Activated gamma-delta T cell treated with Interleukin-2 at 50 U/mL for 16 hours (primary cell): ENCODE data around the gene DAPK1.

Experiments used
- DNase-seq: peaks from one replicate; pipeline ENCODE4 v3.0.0-alpha.2; 2020

The DAPK1 gene

DNA sequence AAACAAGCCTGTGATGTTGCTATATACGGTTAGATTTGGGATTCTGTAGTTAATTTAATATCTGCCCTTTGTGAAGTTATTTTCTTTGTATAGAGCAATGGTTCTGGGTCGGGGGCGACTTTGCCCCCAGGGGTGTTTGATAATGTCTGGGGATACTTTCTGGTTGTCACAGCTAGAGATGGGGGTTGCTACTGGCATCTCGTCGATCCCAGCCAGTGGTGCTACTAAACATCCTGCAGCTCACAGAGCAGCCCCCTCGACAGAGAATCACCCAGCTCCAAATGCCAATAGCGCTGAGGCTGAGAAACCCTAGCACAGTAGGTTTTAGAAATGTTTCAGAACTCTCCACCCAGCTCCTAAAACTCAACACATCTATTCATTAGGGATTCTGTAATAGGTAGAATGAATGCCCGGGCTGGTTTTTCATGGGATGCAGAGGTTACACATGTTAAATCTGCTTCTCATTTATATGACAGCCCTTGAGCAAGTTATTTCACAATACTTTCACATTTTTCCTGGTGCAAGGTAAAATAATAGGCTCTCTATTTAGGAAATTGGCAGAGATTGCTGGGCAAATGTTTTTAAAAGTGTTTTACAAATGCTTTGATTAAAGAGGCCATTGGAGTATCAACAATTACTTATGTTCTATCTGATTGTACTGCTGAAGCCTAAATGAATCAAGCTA, 153.1 kb downstream of the DAPK1 start:
- no peak for DNase-seq

DNA sequence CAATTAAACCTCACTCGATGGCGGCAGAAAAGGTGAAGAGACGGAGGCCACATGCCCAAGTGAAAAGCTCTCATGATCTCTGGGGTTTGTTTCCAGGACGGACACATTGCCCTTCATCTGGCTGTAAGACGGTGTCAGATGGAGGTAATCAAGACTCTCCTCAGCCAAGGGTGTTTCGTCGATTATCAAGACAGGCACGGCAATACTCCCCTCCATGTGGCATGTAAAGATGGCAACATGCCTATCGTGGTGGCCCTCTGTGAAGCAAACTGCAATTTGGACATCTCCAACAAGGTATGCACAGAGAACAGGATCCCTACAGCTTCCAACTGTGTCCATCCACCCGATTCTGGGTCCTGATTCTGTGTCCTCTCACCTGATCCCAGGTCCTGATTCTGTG, 153.8 kb downstream of the DAPK1 start:
- DNase-seq = no peak

DNA sequence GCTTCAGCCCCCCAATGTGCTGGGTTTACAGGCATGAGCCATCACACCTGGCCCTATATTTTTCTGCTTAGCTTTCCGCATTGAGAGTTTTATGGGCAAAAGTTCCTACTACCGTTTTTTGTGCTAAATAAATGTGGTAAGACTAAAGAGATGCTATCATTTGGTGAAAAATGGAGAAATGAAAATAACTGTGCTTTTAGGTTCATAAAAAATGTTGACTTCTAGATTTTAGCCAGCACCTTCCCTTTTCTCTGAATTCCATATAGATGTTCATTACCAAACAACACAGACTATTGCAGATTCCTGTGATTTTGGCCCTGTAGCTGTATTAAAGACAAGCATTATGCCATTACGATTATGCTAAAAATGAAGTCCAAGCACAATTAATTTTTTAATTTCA, 156.3 kb downstream of the DAPK1 start:
- DNase-seq = no peak

DNA sequence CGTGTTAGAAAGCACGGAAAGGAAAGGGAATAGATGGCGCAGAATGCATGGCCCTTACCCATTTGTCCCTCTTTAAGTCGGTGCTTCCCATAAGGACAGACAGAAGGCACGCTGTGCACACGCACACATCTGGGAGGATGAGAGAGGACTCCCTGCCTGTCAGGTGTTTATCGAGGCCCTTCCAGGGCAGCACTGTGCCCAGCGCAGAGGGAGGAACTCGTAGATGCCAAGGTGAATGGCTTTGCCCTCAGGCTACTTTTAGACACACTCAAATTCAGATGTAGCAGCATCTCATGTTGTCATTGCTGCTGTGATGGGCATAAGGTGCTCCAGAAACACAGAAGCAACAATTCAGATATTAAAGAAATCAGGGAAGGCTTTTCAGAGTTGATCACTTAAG, 158.1 kb downstream of the DAPK1 start:
- DNase-seq = no peak

DNA sequence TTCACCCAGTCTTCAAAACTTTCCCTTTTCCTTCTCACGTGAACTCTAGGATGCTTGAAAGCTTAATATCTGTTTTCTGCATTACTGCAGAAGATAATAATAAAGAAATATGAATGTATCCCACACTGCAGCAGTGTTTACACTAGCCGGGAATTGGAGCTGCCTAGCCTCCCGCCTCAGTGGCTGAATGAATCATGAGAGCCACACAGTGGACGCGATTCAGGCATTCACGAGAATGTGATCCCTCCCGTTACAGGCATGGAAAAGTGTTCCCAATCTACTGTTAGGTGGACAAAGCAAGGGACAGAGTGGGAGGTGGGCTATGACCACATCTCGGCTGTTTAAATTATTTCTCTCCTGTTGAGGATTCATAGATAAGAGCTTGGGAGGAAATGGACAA, 158.8 kb downstream of the DAPK1 start:
- DNase-seq = no peak

DNA sequence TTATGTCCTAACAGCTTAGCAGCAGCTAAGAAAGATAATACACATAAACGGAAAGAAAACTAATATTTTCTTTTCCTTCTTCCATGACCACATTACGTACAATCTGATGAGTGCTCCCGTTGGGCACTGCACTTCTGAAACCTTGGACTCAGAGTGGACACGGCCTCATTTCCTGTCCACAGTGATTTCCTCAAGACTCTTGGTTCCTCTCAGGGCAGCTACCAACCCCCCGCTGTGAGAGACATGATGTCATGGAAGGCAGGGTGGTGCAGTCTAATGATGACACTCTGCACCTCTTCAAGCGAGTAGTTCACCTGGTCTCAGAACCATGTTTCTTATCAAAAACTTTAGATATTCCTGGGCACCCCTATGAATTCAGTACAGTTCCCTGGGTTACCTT, 159.5 kb downstream of the DAPK1 start:
- no peak for DNase-seq

DNA sequence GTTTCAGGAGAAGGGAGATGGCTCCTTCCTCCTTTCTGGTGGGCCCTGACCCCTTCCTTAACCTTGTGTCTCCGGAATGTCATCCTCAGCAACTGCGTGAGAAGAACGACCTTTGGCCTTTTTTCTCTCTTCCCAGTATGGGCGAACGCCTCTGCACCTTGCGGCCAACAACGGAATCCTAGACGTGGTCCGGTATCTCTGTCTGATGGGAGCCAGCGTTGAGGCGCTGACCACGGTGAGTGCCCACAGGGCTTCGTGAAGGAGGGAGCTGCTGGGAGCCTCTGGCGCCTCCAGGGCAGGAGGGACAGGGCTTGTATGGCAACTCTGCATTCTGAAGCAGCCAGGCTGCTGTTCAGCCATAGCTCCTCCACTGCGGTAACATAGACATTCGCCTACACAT, 160.2 kb downstream of the DAPK1 start:
- no peak for DNase-seq

DNA sequence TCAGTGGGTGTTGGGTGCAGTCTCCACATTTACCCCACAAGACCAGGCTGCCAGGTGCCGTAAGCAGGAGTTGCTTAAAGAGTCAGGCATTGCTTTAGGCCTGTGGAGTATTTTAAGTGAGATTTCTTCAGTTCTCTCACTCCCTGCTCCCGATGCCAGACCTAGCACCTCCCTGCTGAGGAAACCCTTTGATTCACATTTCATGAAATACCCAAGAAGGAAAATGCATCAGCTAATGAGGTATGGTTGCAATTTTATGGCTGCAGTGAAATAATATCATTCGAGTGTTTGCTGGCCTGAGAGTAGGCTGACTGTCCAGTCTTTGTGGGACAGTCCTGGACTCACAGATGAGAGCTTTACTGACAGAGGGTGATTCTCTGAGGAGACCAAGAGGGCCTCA, 160.8 kb downstream of the DAPK1 start:
- no peak for DNase-seq

DNA sequence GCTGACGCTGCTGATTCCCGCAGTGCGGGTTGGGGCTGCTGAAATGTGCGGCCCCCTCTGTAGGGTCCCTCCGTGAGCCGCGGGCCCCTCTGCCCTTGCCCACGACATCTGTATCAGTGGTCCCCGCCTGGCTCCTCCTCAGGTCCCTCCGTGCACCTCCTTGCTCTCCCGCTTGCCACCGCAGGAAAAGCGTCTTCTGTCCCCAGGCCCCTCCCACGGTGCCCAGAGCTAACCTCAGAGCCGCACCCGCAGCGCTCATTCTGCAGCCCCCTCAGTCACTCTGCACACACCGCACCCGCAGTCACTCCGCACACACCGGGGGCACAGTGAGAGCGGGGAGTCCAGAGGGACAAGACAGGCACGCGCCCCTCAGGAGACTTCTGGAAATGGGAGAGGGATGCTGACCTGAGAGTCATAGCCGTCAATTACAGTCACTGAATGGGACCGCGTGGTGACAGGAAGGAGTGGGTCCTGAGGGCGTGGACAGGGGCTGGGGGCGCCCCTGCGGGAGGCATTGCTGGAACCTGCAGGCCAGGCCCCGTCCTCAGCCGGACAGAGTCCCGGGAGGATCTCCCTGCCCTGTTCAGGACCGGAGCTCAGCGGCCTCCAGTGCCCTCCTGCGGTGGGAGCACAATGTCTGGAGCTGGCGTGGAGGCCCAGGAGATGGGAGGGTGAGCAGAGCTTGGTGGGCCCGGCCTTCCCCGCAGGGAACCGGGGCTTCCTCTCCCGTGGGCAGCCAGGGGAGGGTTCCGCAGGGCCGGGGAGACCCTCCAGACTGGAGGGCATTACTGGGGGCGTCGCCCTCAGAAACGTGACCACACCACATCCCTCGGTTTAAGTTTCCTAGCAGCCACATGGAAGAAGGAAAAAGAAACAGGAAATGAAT, 162.1 kb downstream of the DAPK1 start:
- DNase-seq = no peak

DNA sequence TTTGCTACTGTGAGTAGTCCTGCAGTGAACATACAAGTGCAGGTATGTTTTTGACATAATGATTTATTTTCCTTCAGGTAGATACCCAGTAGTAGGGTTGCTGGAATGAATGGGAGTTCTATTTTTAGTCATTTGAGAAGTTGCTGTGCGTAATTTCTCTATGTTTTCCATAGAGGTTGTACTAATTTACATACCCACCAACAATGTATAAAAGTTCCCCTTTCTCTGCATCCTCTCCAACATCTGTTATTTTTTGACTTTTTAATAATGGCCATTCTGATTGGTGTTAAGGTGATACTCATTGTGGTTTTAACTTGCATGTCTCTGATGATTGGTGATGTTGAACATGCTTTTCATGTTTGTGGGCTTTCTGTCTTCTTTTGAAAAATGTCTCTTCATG, 163.6 kb downstream of the DAPK1 start:
- no peak for DNase-seq

DNA sequence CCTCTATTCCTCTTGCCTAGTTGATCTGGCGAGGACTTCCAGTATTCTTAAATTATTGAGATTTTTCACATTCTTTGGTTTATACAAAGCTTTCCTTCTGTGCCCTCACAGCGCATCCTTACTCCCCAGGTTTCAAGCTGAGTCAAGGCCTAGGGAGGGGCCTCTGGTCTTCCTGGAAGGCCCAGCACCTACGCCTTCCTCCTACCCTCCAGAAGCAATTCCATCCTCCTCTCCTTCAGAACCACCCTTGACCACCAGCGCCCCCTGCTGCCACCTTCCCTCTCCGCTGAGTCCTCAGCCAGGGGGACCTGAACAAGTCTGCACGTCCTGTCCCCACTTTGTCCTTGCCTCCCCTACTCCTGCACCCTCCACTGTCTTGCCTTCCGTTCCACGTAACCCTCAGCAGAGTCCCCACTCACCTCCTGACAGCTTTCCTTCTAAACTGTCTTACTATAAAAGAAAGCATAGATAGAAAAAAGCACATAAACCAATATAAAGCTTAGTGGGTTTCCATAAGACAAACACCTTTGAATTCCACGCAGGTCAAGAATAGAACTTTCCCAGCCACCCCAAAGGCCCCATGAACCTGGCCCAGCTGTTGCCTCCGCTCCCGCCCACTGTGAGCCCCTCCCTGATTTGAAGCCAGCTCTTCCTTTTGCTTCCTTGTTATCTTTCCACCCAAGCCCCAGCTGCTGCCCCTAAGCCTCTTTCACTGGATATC, 165.3 kb downstream of the DAPK1 start:
- DNase-seq = no peak

DNA sequence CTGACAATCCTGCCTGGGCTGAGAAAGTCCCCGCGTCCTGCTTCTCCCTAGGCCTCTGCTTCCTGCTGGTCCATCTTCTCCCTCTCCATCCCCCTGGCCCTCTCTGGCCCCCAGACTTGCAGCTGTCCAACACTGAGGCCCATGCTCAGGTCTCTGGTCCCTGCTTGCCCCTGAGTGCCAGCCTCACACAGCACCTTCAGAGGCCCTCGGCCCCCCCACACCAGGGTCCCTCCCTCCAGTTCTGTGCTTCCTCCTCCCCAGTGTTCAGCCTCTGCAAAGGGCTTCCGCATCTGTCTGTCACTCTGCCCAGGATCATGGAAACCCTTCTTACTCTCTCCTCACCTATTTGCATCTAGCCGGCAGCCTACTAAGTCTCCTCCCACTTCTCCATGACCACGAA, 165.9 kb downstream of the DAPK1 start:
- DNase-seq = no peak

DNA sequence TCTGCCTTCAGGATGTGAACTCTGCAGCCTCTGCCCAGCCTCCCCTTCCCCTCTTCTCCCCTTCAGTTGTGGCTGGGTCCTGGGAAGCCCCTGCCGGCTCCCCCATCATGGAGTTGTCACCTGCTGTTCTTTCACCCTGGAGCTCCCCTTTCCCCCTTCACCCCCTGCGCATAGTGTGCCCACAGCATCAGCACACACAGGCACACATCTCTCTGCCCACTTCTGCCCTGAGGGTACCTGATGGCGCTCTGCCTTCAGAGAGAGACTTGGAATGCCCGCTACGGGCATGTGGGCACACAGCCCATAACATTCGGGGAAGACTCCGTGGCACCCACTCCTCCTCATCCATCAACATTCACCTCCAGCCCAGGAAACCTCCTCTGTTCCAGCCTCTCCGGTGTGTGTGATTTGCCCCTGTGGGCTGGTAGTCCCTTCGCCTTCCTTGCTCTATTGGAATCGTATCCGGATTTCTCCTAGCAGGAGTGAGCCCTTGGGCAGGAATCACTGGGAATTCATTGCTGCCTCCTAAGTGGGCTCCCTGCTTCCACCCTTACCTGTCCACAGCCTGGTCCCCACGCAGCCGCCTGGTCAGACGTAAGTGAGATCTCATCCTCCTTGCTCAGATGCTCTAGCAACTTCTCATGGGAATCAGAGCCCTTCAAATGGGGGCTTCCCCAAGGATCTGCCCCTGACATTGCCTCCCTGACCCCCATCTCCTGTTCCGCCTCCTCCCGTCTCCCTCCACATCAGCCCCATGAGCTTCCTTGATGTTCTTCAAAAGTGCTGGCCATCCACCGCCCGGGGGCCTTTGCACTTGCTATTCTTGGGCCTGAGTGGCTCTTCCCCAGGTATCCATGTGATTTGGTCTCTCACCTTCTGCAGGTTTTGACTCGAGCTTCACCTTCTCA, 166.7 kb downstream of the DAPK1 start:
- DNase-seq = no peak

DNA sequence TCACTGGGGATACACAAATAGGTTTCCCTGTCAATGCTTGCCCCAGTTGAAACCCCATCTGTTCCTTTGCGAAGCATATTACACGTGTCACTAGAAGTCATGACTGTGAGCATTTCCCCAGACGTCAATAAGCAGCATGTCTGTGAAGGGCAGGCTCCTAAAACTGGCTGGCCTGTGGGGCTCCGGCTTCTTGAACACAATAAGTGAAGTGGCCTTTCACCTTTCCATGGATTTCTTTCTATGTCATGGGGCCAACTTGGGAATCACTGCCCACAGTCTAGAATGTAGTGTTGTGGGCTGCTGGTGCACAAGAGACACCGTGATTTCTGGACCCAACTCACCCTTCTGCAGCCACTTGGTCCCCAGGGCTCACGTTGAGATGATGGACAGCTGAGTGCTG, 167.8 kb downstream of the DAPK1 start:
- DNase-seq = no peak

DNA sequence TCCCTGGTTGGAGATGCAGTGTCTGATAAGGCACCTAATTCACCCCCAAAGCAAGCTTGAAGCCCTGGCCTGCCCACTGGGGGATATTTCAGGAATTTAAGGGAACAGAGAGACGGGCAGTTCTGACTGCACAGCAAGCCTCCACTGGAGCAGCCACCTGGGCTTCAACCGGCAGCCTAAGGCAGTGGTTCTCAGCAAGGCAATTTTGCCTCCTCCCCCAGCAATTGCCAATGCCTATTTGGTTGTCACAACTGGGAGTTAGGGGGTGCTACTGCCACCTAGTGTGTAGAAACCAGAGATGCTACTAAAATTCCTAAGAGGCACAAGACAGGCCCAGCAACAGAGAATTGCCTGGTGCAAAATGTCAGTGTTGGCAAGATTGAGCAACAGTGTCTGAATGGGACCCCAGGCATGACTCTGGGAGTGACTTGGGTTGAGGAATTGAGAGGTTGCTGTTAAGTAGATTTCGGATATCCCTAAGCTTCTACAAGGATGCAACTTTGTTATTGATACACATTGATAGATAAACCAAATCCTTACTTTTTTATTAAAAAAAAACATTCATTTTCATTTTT, 169.6 kb downstream of the DAPK1 start:
- DNase-seq = no peak

DNA sequence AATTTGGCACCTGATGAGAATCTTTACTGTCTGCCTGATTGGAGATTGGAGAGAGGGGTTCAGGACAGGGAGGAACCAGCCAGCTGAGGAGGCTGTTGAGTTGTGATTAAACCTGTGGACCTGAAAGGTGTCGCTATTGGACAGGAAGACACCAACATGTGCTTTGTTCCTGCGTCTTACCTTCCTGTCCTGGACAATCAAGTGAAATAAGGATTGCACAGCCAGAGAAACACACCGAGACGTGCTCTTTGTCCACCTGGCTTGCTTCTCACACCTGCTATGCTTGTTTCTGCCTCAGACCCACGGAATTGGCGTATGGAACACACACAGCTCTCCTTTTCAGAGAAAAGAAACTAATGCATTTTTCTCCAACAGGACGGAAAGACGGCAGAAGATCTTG, 170.6 kb downstream of the DAPK1 start:
- no peak for DNase-seq

DNA sequence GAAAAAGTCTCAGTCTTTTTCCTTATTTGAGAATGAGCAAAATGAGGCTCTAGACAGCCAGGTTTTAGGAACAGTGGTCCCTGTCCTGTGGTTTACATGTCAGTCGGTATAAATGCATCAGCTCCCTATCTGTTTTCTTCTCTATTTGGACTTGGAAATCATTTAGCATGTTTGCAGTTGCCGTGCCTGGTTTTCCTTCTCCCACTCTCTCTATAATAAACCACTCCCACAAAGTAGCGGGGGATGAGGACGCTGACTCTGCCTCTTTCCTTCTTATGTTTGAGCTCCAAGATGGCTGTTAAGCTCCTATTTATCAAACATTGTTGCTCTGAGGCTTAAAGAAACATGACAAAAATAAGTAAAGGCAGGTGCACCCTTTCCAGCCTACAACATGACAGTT, 171.1 kb downstream of the DAPK1 start:
- no peak for DNase-seq

DNA sequence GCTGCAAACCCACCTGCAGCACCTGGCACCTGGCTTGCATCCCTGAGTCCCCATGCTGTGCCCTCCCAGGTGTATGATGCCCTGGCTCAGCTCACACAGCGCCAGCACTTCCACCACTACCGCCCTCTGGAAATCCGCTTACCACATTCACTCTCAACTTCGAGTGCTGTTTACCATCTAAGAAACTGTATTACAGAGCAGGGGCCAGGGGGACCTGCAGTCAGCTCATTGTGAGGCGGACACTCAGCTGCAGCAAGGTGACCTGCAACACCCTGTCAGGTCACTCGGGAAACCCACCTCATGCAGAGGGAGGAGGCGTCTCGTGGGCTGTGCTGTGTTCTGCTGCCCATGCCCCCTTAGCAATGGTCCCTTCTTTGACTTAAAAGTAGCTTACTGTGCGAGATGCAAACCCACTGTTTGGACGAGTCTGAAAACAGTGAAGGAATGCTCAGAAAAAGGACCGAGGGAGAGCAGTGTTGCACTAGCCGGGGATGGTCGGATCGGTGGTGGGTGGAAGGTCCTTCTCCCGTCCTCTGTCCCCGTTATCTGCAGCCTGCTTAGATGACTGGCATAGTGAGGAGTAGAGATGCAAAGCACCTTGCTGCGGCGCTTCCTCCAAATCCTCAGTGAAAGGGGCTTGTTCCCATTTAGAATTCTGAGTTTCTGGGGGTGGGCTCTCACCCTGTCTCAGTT, 173.1 kb downstream of the DAPK1 start:
- DNase-seq = no peak

DNA sequence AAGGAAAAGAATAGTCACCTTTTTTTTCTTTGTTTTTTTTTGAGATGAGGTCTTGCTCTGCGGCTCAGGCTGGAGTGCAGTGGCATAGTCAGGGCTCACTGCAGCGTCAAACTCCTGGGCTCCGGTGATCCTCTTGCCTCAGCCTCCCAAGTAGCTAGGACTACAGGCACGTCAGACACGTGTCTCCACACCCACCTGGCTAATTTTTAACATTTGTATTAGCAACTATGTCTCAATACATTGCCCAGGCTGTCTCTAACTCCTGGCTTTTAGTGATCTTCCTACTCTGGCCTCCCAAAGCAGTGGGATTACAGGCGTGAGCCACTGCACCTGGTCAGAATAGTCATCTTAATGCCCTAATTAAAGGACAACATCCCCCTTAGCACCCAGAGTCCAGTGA, 173.8 kb downstream of the DAPK1 start:
- DNase-seq = no peak

DNA sequence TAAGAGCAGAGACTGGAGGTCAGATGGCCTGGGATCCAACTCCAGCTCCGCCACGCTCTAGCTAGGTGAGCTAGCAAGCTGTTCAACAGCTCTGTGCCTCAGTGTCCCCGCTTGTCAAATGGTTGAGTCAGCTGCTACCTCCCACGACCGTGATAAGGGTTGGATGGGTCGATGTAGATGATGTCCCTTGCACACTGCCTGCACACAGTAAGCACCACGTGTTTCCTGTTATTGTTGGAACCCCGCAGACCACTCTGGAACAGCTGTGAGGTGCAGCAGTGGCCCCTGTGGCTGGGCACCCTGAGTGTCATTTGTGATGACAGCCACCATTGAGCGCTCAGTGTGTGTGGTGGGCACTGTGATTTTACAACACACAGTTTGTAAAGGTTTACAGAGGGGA, 174.3 kb downstream of the DAPK1 start:
- no peak for DNase-seq

DNA sequence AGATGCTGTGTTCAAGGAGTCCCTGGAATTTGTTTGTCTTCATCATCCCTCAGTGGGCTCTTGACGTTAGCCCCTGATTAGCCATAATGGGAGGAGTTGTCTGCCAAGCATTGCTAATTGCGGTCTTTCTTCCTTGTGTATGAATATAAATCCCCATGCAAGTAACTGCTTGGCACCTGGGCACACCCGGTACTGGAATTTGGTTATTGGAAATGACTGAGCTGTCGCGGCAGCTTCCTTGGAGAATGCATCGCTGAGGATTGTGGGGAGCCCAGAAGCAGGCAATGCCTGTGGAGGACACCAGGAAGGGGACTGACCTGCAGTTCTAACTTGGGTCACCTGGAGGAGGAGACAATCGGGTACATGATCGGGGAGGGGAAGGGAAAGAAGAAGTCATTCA, 174.9 kb downstream of the DAPK1 start:
- no peak for DNase-seq
